Activated T-cell treated with anti-CD3 and anti-CD28 coated beads for 24 hours (primary cell): Measurements from ENCODE around the gene TOP1.

Experiments
- DNase-seq: peaks from one replicate; pipeline ENCODE4 v3.0.0-alpha.2; 2020; ENCODE audit warnings: low read depth

Gene TOP1

GRCh38 chr20:41145821-41146620 lies 117.4 kb downstream of the TOP1 start:
- DNase-seq, result no peak

DNA sequence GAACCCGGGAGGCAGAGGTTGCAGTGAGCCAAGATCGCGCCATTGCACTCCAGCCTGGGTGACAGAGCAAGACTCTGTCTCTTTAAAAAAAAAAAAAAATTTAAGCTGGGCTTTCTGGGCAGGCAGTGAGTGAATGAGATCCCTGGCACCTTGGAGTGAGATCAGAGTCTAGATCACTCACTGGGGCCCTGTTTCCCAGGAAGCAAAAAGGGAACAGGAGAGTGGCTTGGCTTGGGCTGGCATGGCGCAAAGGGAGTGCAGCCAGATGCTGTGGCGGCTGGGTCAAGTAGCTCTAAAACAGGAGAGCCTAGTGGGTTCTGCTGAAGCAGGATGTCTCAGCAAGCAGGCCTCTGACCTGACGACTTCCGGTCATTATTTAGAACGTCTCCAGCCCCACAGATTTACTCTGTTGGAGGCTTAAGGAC lies 119.2 kb downstream of the TOP1 start:
- DNase-seq, result no peak

DNA sequence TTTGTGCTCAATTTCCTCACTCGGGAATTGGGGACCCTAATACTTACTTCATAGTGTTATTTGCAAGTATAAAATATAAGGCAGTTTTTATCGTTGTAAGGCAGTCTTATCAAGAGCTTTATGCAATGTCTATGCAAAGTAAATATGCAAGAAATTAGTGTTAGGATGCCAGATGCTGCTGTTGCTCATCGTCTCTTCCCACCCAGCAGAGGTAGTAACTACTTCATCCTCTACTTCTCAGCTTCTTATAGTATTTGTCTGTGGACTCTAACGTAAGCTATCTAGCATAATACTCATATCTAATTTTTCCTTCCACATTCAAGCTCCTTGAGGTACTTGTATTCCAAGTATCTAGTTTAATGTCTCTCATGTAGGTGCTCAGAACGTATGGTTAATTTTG lies 120.3 kb downstream of the TOP1 start:
- DNase-seq, result no peak

DNA sequence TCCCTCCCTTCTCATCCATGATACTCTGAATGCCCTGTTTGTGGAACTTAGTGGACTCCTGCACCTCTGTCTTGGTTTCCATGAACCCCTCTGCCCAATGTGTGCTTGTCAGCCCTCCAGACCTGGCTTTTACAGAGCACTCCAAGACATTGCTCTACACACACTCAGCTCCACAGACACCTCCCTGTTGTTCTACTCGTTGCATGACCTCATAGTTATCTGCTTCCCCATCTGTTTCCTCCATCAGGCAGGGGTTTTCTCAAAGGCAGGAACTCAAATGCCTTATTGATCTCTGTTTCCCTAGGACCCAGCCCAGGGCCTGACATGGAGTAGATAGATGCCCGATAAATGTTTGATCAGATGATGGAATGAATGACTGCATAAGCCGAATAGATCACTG lies 122.0 kb downstream of the TOP1 start:
- no peak for DNase-seq

DNA sequence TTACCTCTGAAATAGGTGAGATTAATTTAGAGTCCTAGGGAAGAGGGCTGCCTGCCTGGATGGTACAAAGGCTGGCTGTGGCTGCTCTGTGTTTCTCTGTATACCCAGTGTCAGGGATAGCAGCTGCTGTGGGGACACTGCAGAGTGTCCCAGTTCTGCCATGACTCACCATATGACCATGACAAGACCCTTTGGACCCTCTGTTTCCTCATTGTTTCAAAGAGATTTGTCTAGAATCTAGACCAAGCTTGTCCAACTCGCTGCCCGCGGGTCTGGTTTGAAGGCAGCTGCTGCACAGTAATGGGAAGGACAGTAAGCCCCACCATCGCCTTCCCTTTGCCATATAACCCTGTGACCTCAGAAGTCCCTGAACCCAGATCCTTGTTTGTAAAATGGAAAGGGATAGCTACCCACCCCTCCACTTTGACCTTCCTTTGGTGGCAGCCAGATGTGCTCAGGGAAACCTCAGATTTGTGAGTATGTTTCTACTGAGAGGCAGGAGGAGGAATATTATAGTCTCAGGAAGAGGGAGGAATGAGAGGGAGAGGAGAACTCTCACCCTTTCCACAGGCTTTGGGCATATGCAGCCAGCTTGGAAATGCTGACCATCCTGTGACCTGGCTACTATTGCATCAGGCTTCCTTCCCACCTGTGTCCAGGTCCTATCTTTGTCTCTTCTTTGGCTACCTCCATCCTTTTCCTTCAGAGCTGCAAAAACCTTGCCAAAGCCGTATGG lies 122.7 kb downstream of the TOP1 start:
- DNase-seq, result no peak

- no peak for DNase-seq
Observed at GRCh38 chr20:41152108-41152757, 123.6 kb downstream of the TOP1 start.

DNA sequence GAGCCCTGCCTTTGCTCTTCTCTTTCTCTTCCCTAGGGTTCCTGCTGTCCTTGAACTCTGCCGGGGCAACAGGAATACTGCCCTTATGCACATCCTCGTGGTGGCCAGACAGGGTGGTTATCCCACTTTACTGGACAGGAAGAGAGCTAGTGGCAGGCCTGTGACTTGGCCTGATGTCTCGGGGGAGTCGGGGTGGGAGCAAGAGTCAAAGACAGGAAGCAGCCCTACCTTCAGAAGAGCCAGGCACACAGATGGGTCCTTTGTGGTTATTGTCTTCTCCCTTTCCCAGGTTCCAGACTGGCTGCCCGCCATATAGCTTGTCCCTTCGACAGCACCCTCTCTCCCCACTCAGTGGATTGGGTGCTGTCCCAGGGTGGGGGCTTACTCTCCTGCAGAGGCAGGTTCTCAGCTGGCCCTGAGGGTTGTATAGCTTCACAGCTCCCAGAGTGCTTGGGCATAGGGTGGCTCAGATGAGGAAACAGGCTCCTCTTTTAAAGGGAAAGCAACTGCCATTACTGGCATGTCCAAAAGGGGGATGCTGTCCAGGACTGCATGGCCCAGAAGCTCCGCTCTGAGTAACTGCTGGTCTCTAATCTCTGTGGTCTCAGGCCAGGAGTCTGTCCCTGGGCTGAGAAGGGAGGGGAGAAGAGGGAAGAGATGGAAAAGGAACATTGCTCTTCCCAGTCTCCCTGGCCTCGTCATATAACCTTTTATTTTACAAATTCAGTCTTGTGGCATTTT lies 126.0 kb downstream of the TOP1 start:
- no peak for DNase-seq

DNA sequence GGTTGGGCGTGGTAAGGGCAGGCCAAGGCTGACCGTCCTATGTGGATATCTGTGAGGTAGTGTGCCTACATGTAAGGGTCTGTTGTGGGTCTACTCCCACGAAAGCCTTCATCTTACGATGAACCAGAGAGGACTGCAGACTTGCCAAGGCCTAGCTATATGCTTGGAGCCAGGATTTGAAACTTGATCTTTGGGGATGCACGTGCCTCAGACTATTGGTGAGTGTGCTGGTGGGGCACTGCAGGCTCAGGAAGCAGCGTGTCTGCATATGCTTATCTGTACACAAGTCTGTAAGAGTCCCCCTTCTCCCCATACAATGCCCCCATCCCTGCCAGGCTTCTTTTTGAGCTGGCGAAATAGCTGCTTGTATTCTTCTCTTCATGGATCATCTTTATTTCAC lies 126.6 kb downstream of the TOP1 start:
- no peak for DNase-seq

- DNase-seq, result no peak
Observed at GRCh38 chr20:41158082-41158625, 129.5 kb downstream of the TOP1 start.

- DNase-seq, result no peak
Observed at GRCh38 chr20:41159547-41159946, 130.9 kb downstream of the TOP1 start.

GRCh38 chr20:41160686-41161085 lies 132.1 kb downstream of the TOP1 start:
- DNase-seq, result no peak

DNA sequence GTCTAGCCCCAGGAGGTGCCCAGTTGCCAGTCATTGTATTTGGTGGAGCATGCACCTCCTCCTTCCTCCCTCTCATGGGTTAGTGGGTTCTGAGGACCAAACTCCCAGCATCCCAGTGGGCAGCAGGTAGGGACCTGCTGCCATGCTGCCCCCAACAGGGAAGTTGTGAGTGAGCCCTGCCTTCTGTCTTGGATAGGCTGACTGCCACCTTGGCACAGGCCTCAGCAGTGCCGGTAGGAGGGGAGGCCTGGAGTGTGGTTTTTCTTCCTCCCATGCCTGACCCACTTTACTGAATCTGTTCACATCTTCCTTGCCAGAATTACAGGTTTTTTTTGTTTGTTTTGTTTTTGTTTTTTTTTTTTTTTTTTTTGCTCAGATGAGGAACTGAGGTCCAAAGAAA lies 133.3 kb downstream of the TOP1 start:
- no peak for DNase-seq

- no peak for DNase-seq
Observed at GRCh38 chr20:41162396-41162795, 133.8 kb downstream of the TOP1 start.

DNA sequence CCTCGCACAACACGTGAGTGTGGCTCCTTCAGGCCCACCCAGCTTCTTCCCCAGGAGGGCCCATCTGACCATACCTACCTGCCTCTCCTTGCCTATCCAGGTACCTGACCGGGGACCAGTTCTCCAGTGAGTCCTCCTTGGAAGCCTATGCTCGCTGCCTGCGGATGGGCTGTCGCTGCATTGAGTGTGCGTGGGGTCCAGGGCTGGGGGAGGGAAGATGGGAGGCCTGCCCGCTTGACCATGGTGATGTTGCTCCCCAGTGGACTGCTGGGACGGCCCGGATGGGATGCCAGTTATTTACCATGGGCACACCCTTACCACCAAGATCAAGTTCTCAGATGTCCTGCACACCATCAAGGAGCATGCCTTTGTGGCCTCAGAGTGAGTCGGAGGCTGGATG lies 135.2 kb downstream of the TOP1 start:
- DNase-seq, result no peak

- DNase-seq, result no peak
Observed at GRCh38 chr20:41165001-41165882, 136.6 kb downstream of the TOP1 start.

GRCh38 chr20:41166201-41167117 lies 137.8 kb downstream of the TOP1 start:
- DNase-seq, result no peak

DNA sequence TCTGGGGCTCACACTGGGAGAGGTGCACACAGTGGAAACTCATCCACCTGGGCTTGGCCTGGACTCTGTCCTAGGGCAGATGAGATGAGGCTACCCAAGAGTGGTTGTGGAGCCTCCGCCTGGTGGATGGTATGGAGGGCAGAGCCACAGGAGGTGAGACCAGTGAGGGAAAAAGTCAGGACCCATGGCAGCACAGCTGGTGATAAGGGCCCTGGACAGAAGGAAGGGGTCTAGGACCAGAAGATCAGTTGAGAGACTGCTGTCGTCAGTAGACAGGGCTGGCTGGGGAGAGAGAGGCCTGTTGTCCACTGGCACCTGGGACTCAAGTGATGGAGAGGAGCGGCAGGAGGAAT lies 138.5 kb downstream of the TOP1 start:
- no peak for DNase-seq

- DNase-seq, result no peak
Observed at GRCh38 chr20:41167481-41168253, 139.0 kb downstream of the TOP1 start.
